GM06990 (cell line): ENCODE measurements around the gene ARHGAP26.

Experiments used
- DNase-seq: peaks from one replicate; pipeline ENCODE4 v3.0.0-alpha.2; 2011; ENCODE audit not compliant: insufficient read length; ENCODE audit errors: extremely low read depth
- H3K27me3 ChIP-seq: replicated peaks from 2 replicates; pipeline ENCODE4 v1.6.0; 2011; ENCODE audit warnings: low read length; ENCODE audit not compliant: control insufficient read depth, insufficient read depth
- H3K36me3 ChIP-seq: 2 replicates; pipeline ENCODE4 v1.5.1; 2011; ENCODE audit warnings: low read length; ENCODE audit not compliant: control insufficient read depth, insufficient read depth
- H3K4me3 ChIP-seq: replicated peaks from 2 replicates; pipeline ENCODE4 v1.5.1; 2011; ENCODE audit warnings: low read depth, mild to moderate bottlenecking, control low read depth, low read length
- CTCF ChIP-seq: IDR thresholded peaks from 2 replicates; pipeline ENCODE4 v1.5.1; 2011; ENCODE audit warnings: low read length, control low read depth, mild to moderate bottlenecking, inconsistent platforms; ENCODE audit not compliant: insufficient read depth, poor library complexity, severe bottlenecking

The ARHGAP26 gene

GRCh38 chr5:143166661-143167420 lies 396.7 kb downstream of the ARHGAP26 start:
- Histone ChIP-seq H3K36me3 (no peaks in the 10 kb centered on the region), H3K27me3 (no peaks in the 10 kb centered on the region), H3K4me3 (no peak overlapping the region)
- no peak for TF ChIP-seq CTCF
- no peak for DNase-seq

GRCh38 chr5:143168171-143168741 lies 398.1 kb downstream of the ARHGAP26 start:
- H3K27me3 ChIP-seq = no peaks in the 10 kb centered on the region
- H3K36me3 ChIP-seq = no peaks in the 10 kb centered on the region
- no peak for TF ChIP-seq CTCF
- no peak for DNase-seq
- no peak overlapping the region for H3K4me3 ChIP-seq

GRCh38 chr5:143168921-143169810 lies 399.0 kb downstream of the ARHGAP26 start:
- Histone ChIP-seq H3K4me3 (no peak overlapping the region), H3K36me3 (no peaks in the 10 kb centered on the region), H3K27me3 (no peaks in the 10 kb centered on the region)
- no peak for TF ChIP-seq CTCF
- no peak for DNase-seq

- Histone ChIP-seq H3K36me3 (no peaks in the 10 kb centered on the region), H3K4me3 (no peak overlapping the region), H3K27me3 (no peaks in the 10 kb centered on the region)
- DNase-seq = no peak
- no peak for TF ChIP-seq CTCF
Measured at GRCh38 chr5:143170104-143170503, 399.9 kb downstream of the ARHGAP26 start.

GRCh38 chr5:143170977-143171376 lies 400.8 kb downstream of the ARHGAP26 start:
- no peaks in the 10 kb centered on the region for H3K27me3 ChIP-seq
- no peak overlapping the region for H3K4me3 ChIP-seq
- no peaks in the 10 kb centered on the region for H3K36me3 ChIP-seq
- DNase-seq = no peak
- TF ChIP-seq CTCF = no peak
